ENCODE results near the gene SLC6A3. TPM values are rescaled to one million over a fixed set of nuclear protein-coding genes. Genes with fewer than 3 reads are reported as not detected.

Gene SLC6A3
- total and polyA plus RNA-seq, 9 of the 15 experiments (the other 6 are each of a cell fraction or from before 2014, with no cell fraction given) = not detected

GRCh38 chr5:1380011-1380817 lies 65.0 kb downstream of the SLC6A3 start (continued):
- TF ChIP-seq SFPQ (IDR thresholded peaks at IDR 0.05; ENCODE audit: low read depth, low read length) (no peak), GABPB1 (CRISPR knock-in tag; IDR thresholded peaks at IDR 0.05) (no peak), JUNB (CRISPR knock-in tag; conservative IDR thresholded peaks at IDR 0.05) (no peak), REST (IDR thresholded peaks at IDR 0.05; ENCODE audit: borderline replicate concordance) (peak; percentile 48; the same call in 1 of the 2 replicates), REST (CRISPR knock-in tag; IDR thresholded peaks at IDR 0.05; ENCODE audit: low read depth) (no peak), E2F5 (CRISPR knock-in tag; IDR thresholded peaks at IDR 0.05) (no peak), RERE (CRISPR knock-in tag; IDR thresholded peaks at IDR 0.05; ENCODE audit: borderline replicate concordance) (no peak), HSF4 (CRISPR knock-in tag; IDR thresholded peaks at IDR 0.05; ENCODE audit: borderline replicate concordance) (no peak), FOS (IDR thresholded peaks at IDR 0.05; ENCODE audit: extremely low read depth, insufficient read length) (peak; percentile 36)
